HG03565 (cell line): Measurements from ENCODE around the gene APC2.
"Not testable (repeated sequence)": the region's sequence is repeated elsewhere in the genome, so short reads cannot be mapped to it uniquely, and the experiment has no call there.

Experiments used
- ATAC-seq: cut with Tn5 transposase; IDR thresholded peaks from one replicate; pipeline ENCODE4 v1.9.1; 2021; ENCODE audit warnings: mild to moderate bottlenecking, moderate library complexity; ENCODE audit not compliant: unreplicated experiment

The APC2 gene

DNA sequence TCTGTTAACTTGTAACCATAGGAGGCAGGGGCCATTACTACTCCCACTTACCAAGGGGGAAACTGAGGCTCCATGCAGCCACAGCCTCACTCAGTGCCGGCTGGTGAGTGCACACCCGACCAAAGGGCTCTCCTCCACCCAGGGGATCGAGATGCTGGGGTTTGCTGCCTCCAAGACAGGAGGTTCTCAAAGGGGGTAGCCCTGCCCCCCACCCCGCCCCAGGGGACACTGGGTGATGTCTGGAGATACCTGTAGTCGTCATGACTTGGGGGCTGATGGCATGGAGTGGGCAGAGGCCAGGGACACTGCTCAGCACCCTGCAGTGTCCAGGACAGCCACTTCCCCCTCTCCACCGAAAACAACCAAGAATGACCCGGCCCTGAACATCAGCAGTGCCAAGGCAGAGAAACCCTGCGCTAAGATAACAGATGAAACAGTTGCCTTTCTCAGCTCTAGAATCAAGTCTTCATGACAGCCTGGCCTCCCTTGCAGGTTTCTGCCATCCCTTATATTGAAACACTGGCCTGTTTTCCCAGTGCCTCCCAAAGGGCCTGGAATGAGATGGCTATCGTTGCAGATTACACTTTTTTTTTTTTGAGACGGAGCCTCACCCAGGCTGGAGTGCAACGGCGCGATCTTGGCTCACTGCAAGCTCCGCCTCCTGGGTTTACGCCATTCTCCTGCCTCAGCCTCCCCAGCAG is 44.3 kb downstream of the APC2 start:
- no peak for ATAC-seq

GRCh38 chr19:1495051-1495798 is 45.3 kb downstream of the APC2 start:
- no peak for ATAC-seq

GRCh38 chr19:1495799-1496713 is 46.1 kb downstream of the APC2 start:
- no peak for ATAC-seq

DNA sequence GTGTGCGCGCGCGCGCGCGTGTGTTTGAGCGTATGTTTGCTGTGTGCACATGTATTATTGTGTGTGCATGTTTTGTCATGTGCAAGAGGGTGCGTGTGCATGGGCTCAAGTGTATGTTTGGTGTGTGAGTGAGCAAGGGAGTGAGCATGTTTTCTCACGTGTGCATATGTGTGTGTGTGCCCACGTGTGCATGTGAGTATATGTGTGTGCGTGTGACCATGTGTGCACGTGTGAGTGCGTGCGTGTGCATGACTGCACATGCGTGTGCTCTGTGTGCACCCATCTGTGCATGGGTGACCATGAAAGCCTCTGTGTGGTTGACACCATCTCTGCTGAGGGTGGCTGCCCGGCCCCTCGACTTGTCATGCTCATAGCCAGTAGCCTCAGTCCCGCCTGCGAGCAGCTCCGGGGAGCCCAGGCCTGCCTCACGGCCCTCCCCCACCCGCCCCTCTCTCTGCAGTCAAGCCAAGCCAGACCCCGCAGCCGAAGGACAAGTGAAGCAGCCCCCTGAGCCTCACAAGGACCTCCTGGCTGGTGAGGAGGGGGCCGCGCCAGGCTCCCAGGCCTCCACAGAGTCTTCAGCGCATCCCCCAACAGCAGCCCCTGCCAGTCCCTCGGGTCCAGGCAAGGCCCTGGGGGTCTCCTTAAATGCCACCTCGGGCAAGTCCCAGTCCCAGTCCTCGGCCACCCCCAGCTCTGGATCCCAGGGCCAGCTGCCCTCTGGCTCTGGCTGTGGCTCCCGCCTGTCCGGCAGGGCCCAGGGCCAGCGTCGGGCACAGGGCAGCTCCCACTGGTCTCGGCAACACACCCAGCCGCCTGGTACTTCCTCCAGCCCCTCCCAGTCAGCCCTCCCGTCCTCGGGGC is 47.0 kb downstream of the APC2 start:
- ATAC-seq = no peak

DNA sequence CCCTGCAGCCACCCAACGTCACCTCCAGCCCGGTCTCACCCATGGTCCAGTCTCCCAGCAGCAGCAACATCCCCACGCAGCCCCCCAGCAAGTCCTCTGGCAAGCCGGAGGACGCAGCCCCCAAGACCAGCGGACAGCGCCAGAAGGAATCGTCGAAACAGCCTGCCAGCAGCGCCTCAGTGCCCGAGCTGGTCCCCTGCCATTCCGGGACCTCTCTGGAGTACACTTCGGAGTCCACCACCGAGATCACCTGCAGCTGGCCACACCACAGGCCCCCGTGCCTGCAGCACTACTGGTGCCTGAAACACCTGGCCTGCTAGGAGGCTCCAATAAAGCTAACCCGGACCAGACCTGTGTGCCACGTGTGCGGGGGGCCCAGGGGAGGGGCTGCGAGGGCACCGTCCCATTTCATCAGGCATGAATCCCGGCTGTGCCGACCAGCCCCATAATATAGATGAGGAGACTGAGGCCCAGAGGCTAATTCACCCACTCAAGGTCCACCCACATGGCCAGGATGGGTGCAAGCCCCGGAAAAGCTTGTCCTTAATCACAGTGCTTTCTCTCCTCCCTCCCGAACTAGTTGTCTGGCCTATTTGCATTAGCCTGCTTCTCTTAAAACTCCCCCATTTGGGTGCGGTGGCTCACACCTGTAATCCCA is 47.8 kb downstream of the APC2 start:
- no peak for ATAC-seq

GRCh38 chr19:1499231-1499630 is 49.3 kb downstream of the APC2 start:
- ATAC-seq = not testable (repeated sequence)

- ATAC-seq = no peak
Observed at GRCh38 chr19:1501200-1501595, 51.3 kb downstream of the APC2 start.

DNA sequence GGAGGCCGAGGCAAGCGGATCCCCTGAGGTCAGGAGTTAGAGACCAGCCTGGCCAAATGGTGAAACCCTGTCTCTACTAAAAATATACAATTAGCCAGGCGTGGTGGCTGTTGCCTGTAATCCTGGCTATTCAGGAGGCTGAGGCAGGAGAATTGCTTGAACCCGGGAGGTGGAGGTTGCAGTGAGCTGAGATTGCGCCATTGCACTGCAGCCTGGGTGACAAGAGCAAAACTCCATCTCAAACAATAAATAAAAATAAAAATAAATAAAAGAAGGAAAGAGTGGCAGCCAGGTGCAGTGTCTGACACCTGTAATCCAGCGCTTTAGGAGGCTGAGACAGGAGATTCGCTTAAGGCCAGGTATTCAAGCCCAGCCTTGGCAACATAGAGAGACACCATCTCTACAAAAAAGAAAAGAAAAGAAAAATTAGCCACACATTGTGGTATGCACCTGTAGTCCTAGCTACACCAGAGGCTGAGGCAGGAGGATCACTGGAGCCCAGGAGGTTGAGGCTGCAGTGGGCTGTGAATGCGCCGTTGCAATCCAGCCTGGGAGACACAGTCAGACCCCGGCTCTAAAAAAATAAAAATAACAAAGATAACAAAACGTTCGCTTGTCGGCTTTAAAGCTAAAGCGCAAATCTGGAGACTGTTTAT is 52.6 kb downstream of the APC2 start:
- no peak for ATAC-seq

GRCh38 chr19:1503089-1503924 is 53.4 kb downstream of the APC2 start:
- ATAC-seq = no peak

GRCh38 chr19:1503925-1504773 is 54.2 kb downstream of the APC2 start:
- no peak for ATAC-seq

DNA sequence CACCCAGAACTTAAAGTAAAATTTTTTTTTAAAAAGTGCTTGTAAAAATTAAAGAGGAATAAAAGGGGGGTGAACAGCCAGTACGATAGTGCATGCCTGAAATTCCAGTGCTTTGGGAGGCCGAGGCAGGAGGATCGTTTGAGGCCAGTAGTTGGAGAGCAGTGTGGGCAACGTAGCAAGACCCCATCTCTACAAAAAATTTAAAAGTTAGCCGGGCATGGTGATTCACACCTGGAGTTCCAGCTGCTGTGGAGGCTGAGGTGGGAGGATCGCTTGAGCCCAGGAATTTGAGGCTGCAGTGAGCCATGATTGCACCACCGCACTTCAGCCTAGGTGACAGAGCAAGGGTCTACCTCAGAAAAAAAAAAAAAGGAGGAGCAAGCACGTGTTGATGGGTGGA is 55.1 kb downstream of the APC2 start:
- no peak for ATAC-seq

- ATAC-seq = no peak
Observed at GRCh38 chr19:1505991-1506881, 56.3 kb downstream of the APC2 start.

- ATAC-seq = no peak
Observed at GRCh38 chr19:1507192-1507660, 57.3 kb downstream of the APC2 start.

GRCh38 chr19:1507763-1508506 is 58.0 kb downstream of the APC2 start:
- ATAC-seq = no peak

GRCh38 chr19:1508507-1508856 is 58.6 kb downstream of the APC2 start:
- no peak for ATAC-seq
